CD1c-positive myeloid dendritic cell (primary cell): Measurements from ENCODE around the gene IGSF6.
"Not testable (repeated sequence)": the region's sequence is repeated elsewhere in the genome, so short reads cannot be mapped to it uniquely, and the experiment has no call there.

Source experiments
- DNase-seq: peaks from one replicate; pipeline ENCODE4 v3.0.0-alpha.2; 2016; ENCODE audit errors: extremely low spot score

Gene IGSF6, protein sequence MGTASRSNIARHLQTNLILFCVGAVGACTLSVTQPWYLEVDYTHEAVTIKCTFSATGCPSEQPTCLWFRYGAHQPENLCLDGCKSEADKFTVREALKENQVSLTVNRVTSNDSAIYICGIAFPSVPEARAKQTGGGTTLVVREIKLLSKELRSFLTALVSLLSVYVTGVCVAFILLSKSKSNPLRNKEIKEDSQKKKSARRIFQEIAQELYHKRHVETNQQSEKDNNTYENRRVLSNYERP

DNA sequence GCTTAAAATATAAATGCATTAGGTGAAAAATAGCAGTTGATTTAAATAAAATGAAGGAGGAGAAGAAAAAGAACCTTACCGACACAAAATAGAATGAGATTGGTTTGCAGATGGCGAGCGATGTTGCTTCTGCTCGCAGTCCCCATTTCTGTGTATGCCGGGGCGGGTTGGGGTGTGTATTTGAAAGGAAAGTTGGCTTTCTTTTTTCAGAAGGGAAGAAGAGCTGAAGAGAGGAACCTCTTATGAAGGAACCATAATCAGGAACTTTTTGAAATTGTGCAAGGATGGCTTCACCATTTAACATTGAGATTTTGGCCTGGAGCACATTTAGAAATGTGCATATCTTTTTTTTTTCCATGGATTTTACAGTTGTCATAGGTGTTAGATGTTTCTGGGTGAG, at the start of gene IGSF6:
Gene IGSF6 (minus strand): TSS at position 156 of the 400 bp plus-strand sequence. CDS start 10 bp downstream, at position 146.
- DNase-seq = peak; percentile 88

DNA sequence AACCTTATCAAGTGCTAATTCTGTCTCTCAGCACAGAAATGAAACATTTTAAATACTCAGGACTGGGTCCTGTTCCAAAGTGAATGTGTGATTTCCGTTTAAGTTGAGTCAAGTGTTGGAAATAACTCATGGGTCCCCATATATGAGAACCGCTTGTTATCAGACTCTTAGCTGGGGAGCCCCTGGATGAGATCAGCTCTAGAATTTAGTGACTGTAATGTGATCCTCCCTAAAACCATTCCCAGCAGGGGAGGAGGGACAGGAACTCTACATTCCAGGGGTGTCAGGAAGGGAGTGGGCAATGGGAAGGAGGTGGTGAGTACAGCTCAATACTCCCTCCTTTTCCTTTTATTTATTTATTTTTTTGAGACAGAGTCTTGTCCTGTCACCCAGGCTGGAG, 48.9 kb upstream of the IGSF6 start:
- no peak for DNase-seq

DNA sequence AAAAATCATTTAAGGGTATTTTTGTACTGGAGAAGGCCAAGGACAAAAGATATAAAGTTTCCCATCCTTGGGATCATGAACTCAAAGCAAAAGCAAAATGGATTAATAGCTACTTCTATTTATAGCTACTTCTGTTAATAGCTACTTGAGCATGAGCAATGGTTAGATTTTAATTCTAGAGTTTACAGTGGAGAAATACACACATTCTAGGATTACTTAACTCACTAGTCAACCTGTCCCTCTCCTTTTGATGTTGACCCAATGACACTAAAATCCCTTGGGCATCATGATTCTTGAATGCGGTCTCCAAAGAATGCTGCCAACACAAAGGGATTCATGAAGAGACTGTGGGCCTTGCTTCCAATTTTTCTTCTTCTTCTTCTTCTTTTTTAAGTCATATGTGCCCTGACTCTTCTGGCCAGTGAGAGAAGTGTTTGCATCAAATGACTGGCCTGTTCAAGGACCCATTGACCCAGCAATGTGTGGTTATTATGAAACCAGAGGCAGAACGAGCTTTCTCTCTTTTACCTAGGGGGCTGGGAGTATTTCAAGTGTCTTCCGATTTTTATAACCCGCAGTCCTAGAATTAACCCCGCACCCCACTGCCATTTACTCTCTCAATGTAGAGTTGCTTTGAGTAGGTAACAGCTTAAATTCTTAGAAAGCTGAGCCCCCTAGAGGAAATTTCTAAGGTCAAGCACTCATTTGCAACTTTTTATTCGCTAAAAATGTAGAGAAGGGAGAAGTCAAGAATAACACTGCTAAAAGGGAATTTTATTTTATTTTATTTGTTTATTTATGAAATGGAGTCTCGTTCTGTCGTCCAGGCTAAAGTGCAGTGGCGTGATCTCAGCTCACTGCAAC, 46.0 kb upstream of the IGSF6 start:
- no peak for DNase-seq

DNA sequence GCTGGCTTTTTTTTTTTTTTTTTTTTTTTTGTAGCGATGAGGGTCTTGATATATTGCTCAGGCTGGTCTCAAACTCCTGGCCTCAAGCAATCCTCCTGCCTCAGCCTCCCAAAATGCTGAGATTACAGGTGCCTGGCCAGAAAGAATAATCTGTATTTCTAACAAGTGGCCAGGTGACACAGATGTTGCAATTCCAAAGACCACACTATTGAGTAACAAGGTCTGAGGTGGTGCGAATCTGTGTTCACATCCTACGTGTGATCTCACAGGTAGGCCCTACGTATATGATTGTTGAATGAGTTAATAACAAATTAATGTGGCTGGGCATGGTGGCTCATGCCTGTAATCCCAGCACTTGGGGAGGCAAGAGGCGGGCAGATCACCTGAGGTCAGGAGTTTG, 44.6 kb upstream of the IGSF6 start:
- no peak for DNase-seq

DNA sequence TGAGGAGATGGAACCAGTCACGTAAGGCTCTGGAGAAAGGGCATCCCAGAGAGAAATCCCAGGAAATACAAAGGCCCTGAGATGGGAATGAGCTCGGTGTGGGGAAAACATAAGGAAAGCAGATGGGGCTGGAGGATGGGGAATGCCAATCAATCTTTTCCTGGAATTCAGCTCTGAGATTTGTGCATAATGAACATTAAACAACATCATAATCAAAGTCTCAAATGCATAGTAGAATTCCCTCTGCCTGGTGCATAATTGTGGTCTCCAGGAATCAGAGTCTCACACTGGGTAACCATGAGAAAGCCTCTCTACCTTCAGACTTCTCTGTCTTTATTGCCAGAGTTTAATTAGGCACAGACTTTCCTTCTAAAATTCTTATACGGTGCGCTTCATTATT, 42.2 kb upstream of the IGSF6 start:
- no peak for DNase-seq

DNA sequence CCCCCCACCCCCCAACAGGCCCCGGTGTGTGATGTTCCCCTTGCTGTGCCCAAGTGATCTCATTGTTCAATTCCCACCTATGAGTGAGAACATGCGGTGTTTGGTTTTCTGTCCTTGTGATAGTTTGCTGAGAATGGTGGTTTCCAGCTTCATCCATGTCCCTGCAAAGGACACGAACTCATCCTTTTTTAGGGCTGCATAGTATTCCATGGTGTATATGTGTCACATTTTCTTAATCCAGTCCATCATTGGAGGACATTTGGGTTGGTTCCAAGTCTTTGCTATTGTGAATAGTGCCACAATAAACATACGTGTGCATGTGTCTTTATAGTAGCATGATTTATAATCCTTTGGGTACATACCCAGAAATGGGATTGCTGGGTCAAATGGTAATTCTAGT, 38.6 kb upstream of the IGSF6 start:
- not testable (repeated sequence) for DNase-seq

DNA sequence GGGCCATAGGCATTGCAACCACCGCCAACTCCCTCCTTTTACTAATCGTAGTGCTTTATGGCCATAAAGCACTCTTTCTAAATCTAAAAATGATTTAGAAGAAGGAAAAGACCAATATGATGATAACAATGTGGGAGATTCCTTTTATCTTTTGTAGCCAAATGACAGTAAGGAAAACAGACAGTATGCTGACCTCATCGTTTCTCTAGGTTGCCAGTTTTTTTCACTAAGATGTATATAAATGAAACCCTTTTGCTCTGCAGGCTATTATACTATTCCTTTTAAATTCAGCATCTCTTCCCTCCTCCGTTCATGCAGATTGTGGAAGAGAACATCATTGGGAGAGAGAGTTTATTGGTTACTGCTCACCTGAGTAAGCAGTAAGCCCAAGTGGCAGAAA, 36.7 kb upstream of the IGSF6 start:
- DNase-seq = no peak

DNA sequence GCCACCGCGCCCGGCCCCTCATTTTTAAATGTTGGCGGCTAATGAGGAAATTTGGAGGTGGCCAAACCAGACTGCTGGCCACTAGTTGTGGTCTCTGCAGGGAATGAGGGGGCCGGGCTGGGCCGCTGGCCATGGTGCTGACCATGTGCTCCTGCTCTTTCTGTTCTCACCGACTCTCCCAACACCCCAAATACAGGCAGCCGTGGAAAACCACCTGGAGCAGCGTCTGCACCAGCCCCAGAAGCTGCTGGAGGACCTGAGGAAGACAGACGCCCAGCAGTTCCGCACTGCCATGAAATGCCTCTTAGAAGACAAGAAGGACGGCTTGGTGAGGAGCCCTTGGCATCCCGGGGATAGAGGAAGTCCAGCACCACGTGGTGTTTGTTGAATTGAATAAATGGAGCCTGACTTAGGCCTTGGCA, 32.6 kb upstream of the IGSF6 start:
- DNase-seq = no peak

DNA sequence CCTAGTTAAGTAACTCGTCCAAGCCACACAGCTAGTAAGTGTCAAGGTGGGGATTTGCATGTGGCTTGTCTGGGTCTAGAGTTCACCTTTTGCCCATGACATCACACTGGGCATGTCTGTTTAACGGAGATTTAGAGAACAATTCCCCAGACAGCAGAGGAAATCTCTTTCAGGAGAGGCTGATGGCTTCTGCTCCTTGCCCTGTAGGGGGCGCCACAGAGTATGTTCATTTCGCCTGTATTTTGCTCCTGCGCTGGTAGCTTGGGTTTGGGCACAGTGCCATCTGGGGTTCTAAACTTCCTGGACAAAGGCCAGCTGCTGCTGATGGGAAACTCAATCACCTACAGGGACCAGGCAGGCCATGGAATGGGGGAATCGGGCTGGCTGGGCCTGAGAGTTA, 31.8 kb upstream of the IGSF6 start:
- DNase-seq = peak; percentile 49

DNA sequence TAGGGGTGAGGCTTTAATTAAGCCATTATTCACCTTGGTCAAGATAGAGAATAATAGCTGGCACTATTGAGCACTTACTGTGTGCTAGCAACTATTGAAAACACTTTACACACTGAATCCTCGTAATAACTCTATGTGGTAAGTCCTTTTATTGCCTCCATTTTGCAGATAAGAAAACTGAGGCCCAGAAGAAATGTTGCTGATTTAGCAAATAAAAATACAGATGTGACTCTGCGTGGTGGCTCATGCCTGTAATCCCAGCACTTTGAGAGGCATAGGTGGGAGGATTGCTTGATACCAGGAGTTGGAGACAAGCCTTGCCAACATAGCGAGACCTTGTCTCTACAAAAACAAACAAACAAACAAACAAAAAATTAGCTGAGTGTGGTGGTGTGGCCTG, 30.8 kb upstream of the IGSF6 start:
- DNase-seq = no peak

DNA sequence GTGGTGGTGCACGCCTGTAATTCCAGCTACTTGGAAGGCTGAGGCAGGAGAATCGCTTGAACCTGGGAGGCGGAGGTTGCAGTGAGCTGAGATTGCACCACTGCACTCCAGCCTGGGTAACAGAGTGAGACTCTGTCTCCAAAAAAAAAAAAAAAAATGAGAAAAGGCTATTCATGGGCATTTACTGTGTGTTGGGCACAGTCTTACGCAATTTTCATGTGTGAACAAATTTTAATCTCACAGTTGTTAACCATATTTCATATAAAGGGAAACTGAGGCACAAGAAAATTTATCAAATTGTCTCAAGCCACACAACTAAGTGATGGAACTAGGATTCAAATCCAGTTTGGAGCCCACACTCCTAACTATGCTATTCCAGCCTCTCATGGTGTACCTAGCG, 28.3 kb upstream of the IGSF6 start:
- not testable (repeated sequence) for DNase-seq

DNA sequence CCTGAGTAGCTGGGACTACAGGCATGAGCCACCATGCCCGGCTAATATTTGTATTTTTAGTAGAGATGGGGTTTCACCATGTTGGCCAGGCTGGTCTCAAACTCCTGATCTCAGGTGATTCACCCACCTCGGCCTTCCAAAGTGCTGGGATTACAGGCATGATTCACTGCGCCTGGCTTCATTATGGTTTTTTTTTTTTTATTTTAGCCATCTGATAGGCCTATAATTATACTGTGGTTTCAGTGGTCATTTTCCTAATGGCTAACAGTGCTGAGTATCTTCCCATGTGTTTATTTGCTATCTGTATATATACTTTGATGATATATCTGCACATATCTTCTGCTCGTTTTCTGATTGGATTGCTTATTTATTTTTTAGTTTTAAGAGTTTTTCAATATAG, 22.0 kb upstream of the IGSF6 start:
- DNase-seq = not testable (repeated sequence)

DNA sequence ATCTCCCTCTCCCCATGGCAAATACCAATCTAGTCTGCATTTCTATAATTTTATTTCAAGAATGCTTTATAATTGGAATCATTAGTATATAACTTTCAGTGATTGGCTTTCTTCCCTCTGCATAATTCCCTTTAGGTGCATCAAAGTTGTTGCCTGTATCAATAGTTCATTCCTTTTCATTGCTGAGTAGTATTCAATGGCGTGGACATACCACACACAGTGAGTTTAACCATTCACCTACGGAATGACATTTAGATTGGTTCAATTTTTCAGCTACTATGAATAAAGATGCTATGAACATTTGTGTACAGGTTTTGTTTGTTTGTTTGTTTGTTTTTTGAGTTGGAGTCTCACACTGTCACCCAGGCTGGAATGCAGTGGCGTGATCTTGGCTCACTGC, 21.1 kb upstream of the IGSF6 start:
- DNase-seq = no peak

DNA sequence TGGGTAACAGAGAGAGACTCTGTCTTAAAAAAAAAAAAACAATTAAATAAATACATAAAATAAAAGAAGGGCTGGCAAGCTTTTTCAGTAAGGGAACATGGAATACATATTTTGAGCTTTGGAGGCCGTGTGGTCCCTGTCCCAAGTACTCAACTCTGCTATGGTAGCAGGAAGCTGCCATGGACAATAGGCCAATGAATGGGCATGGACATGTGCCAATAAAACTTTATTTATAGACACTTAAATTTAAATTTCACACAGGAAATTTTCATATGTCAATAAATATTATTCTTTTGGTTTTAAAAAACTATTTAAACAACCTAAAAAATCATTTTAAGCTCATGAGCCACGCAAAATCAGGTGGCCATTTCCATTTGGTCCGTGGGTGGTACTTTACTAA, 15.2 kb upstream of the IGSF6 start:
- DNase-seq = no peak

DNA sequence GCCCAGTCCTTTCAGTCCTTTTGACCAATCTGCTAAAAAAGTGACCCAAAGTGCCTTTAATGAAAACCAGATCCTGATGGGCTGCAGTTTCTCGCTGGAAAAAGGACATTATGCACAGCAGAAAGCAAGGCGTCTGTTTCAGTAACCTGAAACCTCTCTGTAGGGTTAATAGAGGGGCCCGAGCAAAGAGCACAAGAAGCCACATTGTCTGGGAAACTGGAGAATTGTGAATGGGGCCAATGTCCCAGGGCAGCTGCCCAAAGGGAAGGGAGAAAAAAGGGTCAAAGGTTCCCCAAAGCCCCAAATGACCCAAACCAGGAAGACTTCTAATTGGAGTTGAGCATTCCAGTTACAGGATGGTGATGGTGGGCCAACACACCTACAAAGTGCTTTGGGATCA, 14.4 kb upstream of the IGSF6 start:
- DNase-seq = no peak

DNA sequence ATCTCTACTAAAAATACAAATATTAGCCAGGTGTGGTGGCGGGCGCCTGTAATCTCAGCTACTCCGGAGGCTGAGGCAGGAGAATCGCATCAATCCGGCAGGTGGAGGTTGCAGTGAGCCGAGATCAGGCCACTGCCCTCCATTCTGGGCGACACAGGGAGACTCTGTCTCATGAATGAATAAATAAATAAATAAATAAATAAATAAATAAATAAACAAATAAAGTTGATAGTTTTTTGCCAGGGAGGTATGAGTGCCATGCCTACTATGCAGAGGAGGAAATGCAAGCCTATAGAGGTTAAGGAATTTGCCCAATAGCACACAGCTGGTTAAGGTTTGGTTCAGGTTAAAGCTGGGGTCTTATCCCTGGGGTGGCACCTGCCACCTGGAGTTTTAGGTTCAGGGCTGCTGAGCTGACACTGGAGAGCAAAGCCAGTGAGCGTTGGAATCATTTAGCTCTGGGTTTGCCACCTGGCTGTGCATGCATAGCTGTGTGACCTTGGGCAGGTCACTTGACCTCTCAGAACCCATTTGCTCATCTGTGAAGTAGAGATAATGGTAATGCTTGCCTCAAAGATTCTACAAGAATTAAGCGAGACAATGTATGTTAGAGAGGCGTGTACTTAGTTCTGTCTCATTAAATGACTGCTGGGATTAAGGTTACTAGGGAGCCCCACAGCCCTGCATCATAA, 12.5 kb upstream of the IGSF6 start:
- DNase-seq = no peak

DNA sequence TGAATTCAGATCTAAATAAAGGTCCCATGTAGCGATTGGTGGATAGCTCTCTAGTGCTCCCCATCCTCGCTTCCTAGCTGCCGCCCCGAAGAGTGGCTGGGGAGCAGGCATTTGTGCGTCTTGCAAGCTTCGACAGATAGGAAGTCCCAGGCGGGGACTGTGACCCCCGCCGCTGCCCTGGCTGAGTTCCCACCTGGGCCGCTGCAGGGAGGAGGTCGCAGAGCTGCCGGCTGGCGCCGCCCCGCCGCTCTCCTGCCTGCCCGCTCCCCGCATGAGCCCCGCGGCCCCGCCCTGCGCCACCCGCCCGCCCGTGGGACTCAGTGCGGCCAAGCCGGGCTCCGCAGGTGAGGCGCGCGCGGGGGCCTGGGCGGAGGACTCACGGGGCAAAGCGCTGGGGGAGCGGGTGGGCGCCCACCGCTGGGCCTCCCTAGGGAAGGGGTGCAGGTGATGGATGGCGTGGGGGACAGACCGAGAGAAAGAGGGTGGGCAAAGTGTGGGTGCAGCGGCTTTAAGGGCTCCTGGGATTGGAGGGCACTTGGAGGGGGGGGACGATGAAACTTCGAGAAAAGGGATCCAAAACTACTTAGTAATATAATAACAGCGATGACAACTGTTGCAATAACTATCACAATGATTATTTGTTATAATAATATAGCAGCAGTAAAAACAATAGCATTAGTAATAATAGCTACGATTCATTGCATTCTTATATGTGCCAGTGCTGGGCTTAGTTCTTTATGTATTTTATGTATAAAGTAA, 11.7 kb upstream of the IGSF6 start, which contains the start of gene OTOA:
Gene OTOA (plus strand): TSS at position 80 of the 759 bp plus-strand sequence. CDS start 14,547 bp downstream, outside the sequence.
- DNase-seq = peak; percentile 10

DNA sequence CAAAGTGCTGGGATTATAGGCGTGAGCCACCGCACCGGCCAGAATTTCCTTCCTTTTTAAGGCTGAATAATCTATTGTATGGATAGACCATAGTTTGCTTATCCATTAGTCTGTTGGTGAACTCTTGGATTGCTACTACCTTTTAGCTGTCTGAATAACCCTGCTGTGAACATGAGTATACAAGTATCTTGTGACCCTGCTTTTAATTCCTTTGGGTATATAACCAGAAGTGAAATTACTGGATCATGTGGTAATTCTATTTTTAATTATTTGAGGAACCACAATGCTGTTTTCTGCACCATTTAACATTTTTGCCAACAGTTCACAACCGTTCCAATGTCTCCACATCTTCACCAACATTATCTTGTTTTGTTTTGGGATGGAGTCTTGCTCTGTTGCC, 6.7 kb upstream of the IGSF6 start:
- peak; percentile 77 for DNase-seq

DNA sequence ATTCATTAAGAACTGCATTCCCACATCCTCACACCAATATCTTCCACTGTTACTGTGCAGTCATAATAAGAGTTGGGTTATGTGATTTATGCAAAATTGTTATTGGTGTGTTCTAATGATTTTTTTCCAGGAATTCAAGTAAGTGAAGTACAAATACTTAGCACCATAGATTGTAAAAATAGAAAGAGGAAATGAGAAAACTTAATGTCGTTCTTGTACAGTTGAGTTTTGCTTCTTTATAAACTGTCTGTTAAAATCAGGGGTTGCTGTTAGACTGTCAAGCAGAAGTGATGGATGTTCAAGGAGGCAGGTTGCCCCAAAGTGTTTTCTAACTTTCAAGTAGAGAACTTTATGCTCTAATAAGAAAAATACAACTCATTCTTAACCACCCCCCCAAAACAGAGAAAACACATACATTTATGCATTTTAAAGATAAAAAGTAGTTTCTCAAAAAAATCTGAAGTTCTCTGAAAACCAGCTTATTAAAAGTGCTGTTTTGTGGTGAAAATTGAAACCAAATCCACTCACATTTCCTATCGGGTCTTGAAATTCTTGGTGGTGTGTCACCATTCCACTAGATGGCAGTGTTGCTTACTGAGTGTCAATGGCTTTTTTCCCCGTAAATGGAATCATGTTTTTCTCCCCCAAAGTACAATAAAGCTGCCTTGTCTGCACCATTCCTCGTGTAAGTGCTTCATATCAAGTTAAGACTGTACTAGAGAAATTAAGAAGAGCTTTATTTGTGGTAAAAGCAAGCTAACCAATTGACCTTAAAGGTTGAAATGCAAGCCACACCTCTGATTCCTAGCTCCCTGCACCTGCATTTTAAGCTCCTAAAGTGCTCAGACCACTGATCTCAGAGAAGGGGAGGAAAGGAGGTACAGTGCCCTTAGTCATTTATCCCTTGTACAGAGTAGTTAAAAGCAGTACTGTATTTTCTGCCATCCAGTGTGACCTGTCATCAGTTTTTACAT, 4.7 kb upstream of the IGSF6 start:
- DNase-seq = peak; percentile 81

DNA sequence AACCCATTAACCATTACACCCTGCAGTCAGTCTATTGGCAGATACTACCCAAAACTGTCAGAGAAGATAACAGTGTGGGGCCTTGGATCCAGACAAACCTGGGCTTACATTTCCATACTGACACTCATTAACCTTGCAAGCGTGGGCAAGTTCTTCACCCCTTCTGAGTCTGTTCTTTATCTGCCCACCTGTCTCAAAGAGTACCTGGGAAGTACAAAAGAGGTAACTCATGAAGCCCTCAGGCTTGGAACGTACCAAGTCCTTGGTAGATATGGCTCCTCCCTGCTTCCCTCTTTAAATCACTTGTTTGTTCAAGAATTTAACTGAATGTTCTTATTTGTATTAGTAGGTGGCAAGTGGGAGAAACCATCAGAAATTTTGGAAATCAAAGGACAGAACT, 2.5 kb upstream of the IGSF6 start:
- DNase-seq = no peak

DNA sequence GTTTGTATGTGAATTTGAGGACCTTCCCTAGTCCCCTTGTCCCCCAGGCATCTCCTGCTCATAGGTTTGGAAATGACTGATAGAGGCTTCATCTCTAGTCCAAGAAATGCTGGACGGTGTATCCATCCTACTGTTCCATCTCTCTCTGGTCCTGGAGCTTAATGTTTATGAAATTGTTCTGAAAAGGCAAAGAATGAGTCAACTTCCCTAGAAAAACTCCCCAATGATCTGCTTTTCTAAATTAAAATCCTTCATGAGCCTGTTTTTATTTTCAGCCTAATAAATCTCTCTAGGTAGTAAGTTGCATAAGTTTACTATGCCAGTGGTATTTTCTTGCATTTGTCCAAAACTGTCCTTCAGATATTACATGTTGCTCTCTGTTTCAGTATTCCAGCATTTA, 2.1 kb upstream of the IGSF6 start:
- DNase-seq = peak; percentile 57
